Aorta (tissue), 5 donors: Measurements from ENCODE around the gene GJB1. TPM values are rescaled to one million over a fixed set of nuclear protein-coding genes. Genes with fewer than 3 reads are reported as not detected.

Source experiments
- ATAC-seq: fragments of 200-7000 bp; cut with Tn5 transposase; one replicate; pipeline ENCODE4 v1.9.1; 2022; ENCODE audit warnings: moderate library complexity; ENCODE audit not compliant: low FRiP score
- DNase-seq, 2 donors: peaks; one replicate each; pipeline ENCODE4 v3.0.0-alpha.2; 2020
- H3K27ac ChIP-seq, 2 donors: one replicate each; pipeline ENCODE4 v1.5.1; 2013; ENCODE audit warnings: low read length in 2 of 2, mild to moderate bottlenecking in 2 of 2, moderate library complexity in 2 of 2, control low read depth in 1 of 2, inconsistent platforms in 1 of 2, low read depth in 1 of 2
- H3K27me3 ChIP-seq, 2 donors: one replicate each; pipeline ENCODE4 v1.6.1; 2013; ENCODE audit warnings: control low read depth in 1 of 2, low read length in 1 of 2, mild to moderate bottlenecking in 1 of 2, moderate library complexity in 1 of 2; ENCODE audit not compliant: insufficient read depth in 2 of 2, control insufficient read depth in 1 of 2
- H3K36me3 ChIP-seq, 2 donors: one replicate each; pipeline ENCODE4 v1.6.1; 2013; ENCODE audit warnings: control low read depth in 1 of 2, low read length in 1 of 2, mild to moderate bottlenecking in 1 of 2; ENCODE audit not compliant: insufficient read depth in 2 of 2, control insufficient read depth in 1 of 2
- H3K4me1 ChIP-seq, 2 donors: one replicate each; pipeline ENCODE4 v1.6.1; 2013; ENCODE audit warnings: low read length in 2 of 2, control low read depth in 1 of 2, mild to moderate bottlenecking in 1 of 2, moderate library complexity in 1 of 2; ENCODE audit not compliant: insufficient read depth in 2 of 2, control insufficient read depth in 1 of 2
- H3K4me3 ChIP-seq, 2 donors: one replicate each; pipeline ENCODE4 v1.5.1; 2013; ENCODE audit warnings: low read length in 2 of 2, control low read depth in 1 of 2, mild to moderate bottlenecking in 1 of 2
- H3K9me3 ChIP-seq: one replicate; pipeline ENCODE4 v1.6.1; 2013; ENCODE audit warnings: mild to moderate bottlenecking, low read length; ENCODE audit not compliant: control insufficient read depth
- WGBS, 2 donors: extraction: QIAGEN DNeasy Blood & Tissue Kit; methylation state at CpG; one replicate each; pipeline ENCODE4 v1.1.7; 2013; 5-methylcytosine and 5-hydroxymethylcytosine counted together
- intact Hi-C, 2 donors: fragments of 100-400 bp; cut with DNase I; formaldehyde crosslinking; loops; one replicate each; pipeline versions ENCODE4 v1.14.2 to v1.15.0; 2022
- polyA plus RNA-seq, 2 donors: library from polyadenylated mRNA; stranded (reverse); fragments of 200-250 nt; gene quantifications; one replicate each; pipeline ENCODE4 v1.2.3, GENCODE V29; 2013
- total RNA-seq, 2 donors: library from RNA; stranded (reverse); fragmentation: NEBNext Ultra II Directional; extraction: Animal tissue kit (Norgen Biotek cat#: 25700); gene quantifications; one replicate each; pipeline ENCODE4 v1.2.1, GENCODE V29; 2021
- donor health status: healthy with polysubstance abuse.
- donor health status: Bipolar disorder and iron deficiency.
- donor health status: DM: no; HTN: no; CAD: no.
- donor health status: DM: no; HTN: no; CAD: no.
- donor health status: DM: yes; HTN: yes; CAD: no.

Gene GJB1
- total and polyA plus RNA-seq, 4 donors, result 2.0 TPM; not detected in 3

DNA sequence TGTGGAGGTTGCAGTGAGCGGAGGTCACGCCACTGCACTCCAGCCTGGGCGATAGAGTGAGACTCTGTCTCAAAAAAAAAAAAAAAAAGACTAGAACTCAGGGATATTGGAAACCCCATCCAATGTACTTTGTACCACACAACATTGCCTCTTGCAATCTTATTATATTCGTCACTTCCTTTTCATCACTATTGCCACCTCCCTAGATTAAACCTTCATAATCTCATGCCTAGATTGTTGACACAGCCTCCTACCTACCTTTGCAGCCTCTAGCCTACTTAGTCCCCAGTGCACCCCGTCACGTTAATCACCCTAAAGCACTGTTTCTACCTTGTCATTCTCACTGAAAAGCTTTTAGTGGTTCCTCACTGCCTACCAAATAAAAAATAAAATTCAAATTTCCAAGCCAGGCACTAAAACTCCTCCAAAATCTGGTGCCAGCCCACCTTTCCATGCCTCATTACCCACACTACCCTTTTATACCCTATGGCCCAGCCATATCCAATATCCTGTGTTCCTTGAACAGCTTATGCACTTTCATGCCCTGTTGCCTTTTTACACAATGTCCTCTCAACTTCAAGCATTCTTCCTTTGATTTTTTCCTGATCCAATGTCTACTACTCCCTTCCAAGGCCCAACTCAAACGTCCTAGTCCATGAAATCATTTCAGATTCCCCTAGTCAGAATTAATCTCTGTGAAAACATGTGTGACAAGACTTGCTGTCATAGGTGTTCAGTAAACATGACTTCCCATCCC lies 23.6 kb upstream of the GJB1 start:
- intact Hi-C loops, result no loop called here

GRCh38 chrX:71210816-71211215 lies 12.2 kb upstream of the GJB1 start:
- DNase-seq (no peak), ATAC-seq (no peak)
- WGBS, 2 donors, result 69 to 75% methylated on average over 3 of the region's 3 CpGs

More for the DNA sequence above, 23.6 kb upstream of the GJB1 start:
- H3K36me3 ChIP-seq, result no peaks in the 10 kb centered on the region
- no peaks in the 10 kb centered on the region for H3K4me1 ChIP-seq
- ATAC-seq (no peak), DNase-seq (no peak)
- WGBS, 2 donors, result 78 to 82% methylated on average over 7 of the region's 7 CpGs
- no peaks in the 10 kb centered on the region for H3K27me3 ChIP-seq
- no peaks in the 10 kb centered on the region for H3K9me3 ChIP-seq
- H3K27ac ChIP-seq, result no peak overlapping the region
- no peak overlapping the region for H3K4me3 ChIP-seq

DNA sequence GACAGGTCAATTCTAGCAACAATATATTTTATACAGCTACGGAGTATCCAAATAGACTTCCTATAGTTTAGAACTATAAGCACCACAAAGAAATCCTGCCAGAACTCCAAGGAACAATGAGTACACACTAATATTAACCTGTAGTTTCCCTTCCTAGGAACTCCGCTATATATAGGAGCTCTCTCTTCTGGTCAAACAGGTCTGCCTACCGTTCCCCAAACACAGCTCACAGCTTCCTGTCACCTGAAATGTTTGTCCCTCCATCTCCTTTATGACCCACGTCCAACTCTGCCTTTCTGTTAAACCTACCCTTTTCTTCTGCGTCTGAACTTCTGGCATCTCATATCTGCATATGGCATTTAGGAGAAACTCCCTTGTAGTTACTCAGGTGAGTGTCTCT lies 10.5 kb upstream of the GJB1 start:
- WGBS, 2 donors, result 58 to 59% methylated on average over 5 of the region's 5 CpGs
- intact Hi-C loops, result no loop called here
- Histone ChIP-seq H3K27me3 (no peaks in the 10 kb centered on the region), H3K9me3 (no peaks in the 10 kb centered on the region), H3K27ac (no peak overlapping the region), H3K36me3 (no peaks in the 10 kb centered on the region), H3K4me1 (no peaks in the 10 kb centered on the region), H3K4me3 (no peak overlapping the region)
- no peak for DNase-seq
- ATAC-seq, result no peak

More at GRCh38 chrX:71210816-71211215, 12.2 kb upstream of the GJB1 start:
- Histone ChIP-seq H3K27me3 (no peaks in the 10 kb centered on the region), H3K4me3 (no peak overlapping the region), H3K27ac (no peak overlapping the region), H3K4me1 (no peaks in the 10 kb centered on the region), H3K36me3 (no peaks in the 10 kb centered on the region), H3K9me3 (no peaks in the 10 kb centered on the region)
- intact Hi-C loops, result no loop called here

- Histone ChIP-seq H3K9me3 (no peaks in the 10 kb centered on the region), H3K27me3 (no peaks in the 10 kb centered on the region), H3K36me3 (no peaks in the 10 kb centered on the region), H3K27ac (no peak overlapping the region), H3K4me1 (no peaks in the 10 kb centered on the region), H3K4me3 (no peak overlapping the region)
- DNase-seq, result no peak
- 92 to 95% methylated on average over 1 of the region's 1 CpG for WGBS, 2 donors
- intact Hi-C loops, result no loop called here
- no peak for ATAC-seq
Observed at GRCh38 chrX:71214152-71214551, 8.9 kb upstream of the GJB1 start.

DNA sequence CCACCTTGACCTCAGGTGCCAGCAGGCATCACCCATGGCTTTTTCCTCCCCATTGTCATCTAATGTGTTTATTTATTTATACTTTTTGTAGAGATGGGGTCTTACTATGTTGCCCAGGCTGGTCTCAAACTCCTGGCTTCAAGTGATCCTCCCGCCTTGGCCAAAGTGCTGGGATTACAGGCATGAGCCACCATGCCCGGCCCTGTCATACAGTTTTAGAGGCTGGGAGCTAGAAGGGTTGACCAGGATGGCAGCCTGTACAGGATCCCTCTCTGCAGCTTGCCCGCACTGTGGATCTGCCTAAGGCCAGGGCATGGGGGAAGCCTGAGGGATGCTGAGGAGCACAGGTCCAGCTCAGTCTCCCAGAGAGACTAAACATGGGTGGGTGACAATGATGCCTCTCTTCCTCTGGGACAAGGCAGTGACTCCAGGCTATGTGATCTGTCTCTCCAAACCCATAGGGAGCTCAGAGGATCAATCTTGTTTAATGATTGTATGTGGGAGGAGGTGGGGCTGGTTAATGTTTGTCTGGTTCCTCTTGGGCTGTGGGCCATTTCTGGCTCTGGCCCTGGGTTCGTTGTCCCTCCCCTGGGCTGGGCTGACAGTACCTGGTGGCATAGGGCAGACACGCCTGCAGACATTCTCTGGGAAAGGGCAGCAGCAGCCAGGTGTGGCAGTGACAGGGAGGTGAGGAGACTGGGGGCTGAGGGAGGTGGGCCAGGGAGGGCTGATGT lies 8.3 kb upstream of the GJB1 start:
- Histone ChIP-seq H3K4me3 (no peak overlapping the region), H3K4me1 (no peaks in the 10 kb centered on the region), H3K36me3 (no peaks in the 10 kb centered on the region), H3K27ac (no peak overlapping the region), H3K27me3 (no peaks in the 10 kb centered on the region), H3K9me3 (no peaks in the 10 kb centered on the region)
- intact Hi-C loops, result no loop called here
- ATAC-seq (no peak), DNase-seq (no peak)
- 80 to 81% methylated on average over 5 of the region's 5 CpGs for WGBS, 2 donors

DNA sequence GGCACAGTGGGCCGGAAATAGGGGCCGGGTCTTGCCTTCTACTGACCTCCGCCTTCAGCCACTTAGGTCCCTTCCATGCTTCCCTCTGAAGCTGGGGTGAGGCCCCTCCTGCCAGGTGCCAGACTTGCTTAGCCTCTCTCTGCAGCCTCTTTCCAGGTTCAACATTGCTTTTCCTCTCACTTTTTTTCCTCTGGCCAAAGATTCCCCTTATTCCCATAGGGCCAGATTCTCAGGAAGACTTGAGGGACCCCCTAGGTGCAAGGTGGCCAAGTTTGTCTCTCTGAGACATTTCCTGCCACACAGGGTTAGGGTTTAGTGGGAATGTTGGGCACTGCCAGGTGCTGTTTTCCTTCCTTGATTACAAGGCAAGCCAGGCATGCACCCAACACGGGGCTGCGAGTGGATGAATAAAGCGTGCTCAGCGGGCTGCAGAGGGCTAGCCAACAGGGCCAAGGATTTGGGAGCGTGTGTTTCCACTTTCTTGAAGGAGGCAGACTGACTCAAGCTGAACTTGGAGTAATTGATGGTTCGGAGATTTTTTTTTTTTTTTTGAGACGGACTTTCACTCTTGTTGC lies 7.6 kb upstream of the GJB1 start:
- Histone ChIP-seq H3K9me3 (no peaks in the 10 kb centered on the region), H3K36me3 (no peaks in the 10 kb centered on the region), H3K4me3 (no peak overlapping the region), H3K4me1 (no peaks in the 10 kb centered on the region), H3K27me3 (no peaks in the 10 kb centered on the region), H3K27ac (no peak overlapping the region)
- ATAC-seq, result no peak
- DNase-seq, result no peak
- WGBS, 2 donors, result 66 to 67% methylated on average over 10 of the region's 10 CpGs
- intact Hi-C loops, result no loop called here

- Histone ChIP-seq H3K27ac (no peak overlapping the region), H3K27me3 (no peaks in the 10 kb centered on the region), H3K9me3 (no peaks in the 10 kb centered on the region), H3K36me3 (no peaks in the 10 kb centered on the region), H3K4me1 (no peaks in the 10 kb centered on the region), H3K4me3 (no peak overlapping the region)
- 38 to 54% methylated on average over 6 of the region's 6 CpGs for WGBS, 2 donors
- intact Hi-C loops, result no loop called here
- ATAC-seq (no peak), DNase-seq (no peak)
Observed at GRCh38 chrX:71216485-71216884, 6.5 kb upstream of the GJB1 start.

GRCh38 chrX:71217298-71217697 lies 5.7 kb upstream of the GJB1 start:
- ATAC-seq (no peak), DNase-seq (no peak)
- Histone ChIP-seq H3K4me1 (no peaks in the 10 kb centered on the region), H3K36me3 (no peaks in the 10 kb centered on the region), H3K9me3 (no peaks in the 10 kb centered on the region), H3K27me3 (no peaks in the 10 kb centered on the region), H3K27ac (no peak overlapping the region), H3K4me3 (no peak overlapping the region)
- WGBS, 2 donors, result 82 to 89% methylated on average over 6 of the region's 6 CpGs
- intact Hi-C loops, result no loop called here
